IPS-15b (cell line): Measurements from ENCODE around the gene TPCN2.
"Not testable (repeated sequence)": the region's sequence is repeated elsewhere in the genome, so short reads cannot be mapped to it uniquely, and the experiment has no call there.

Experiments
- H3K27me3 ChIP-seq: one replicate; pipeline ENCODE4 v1.6.1; 2013; ENCODE audit warnings: low read length; ENCODE audit not compliant: control insufficient read depth, insufficient read depth
- H3K36me3 ChIP-seq: one replicate; pipeline ENCODE4 v1.6.1; 2013; ENCODE audit warnings: low read length; ENCODE audit not compliant: control insufficient read depth, insufficient read depth
- H3K4me1 ChIP-seq: one replicate; pipeline ENCODE4 v1.6.1; 2013; ENCODE audit warnings: mild to moderate bottlenecking, low read length; ENCODE audit not compliant: control insufficient read depth, insufficient read depth
- H3K4me3 ChIP-seq: one replicate; pipeline ENCODE4 v1.5.1; 2013; ENCODE audit warnings: low read depth, low read length
- H3K9ac ChIP-seq: one replicate; pipeline ENCODE4 v1.6.1; 2013; ENCODE audit warnings: low read depth, mild to moderate bottlenecking, low read length
- H3K9me3 ChIP-seq: one replicate; pipeline ENCODE4 v1.6.1; 2013; ENCODE audit warnings: mild to moderate bottlenecking, low read length; ENCODE audit not compliant: control insufficient read depth, insufficient read depth

The TPCN2 gene

DNA sequence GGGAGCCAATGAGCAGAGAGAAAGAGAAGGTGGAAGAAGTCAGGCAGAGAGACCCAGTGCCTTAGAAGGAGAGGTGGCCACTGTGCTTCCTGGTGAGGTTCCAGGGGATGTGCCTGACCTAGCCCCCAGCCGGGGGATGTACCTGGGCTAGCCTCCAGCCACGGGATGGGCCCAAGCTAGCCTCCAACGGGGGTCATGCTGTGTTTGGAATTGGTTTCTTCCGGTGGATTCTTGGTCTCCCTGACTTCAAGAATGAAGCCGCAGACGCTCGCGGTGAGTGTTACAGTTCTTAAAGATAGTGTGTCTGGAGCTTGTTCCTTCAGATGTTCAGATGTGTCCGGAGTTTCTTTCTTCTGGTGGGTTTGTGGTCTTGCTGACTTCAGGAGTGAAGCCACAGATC, 100.1 kb downstream of the TPCN2 start:
- Histone ChIP-seq H3K27me3 (no peaks in the 10 kb centered on the region), H3K36me3 (no peaks in the 10 kb centered on the region), H3K9me3 (no peaks in the 10 kb centered on the region), H3K4me1 (peaks cover 6% of the 10 kb centered on the region), H3K9ac (no peak overlapping the region), H3K4me3 (no peak overlapping the region)

DNA sequence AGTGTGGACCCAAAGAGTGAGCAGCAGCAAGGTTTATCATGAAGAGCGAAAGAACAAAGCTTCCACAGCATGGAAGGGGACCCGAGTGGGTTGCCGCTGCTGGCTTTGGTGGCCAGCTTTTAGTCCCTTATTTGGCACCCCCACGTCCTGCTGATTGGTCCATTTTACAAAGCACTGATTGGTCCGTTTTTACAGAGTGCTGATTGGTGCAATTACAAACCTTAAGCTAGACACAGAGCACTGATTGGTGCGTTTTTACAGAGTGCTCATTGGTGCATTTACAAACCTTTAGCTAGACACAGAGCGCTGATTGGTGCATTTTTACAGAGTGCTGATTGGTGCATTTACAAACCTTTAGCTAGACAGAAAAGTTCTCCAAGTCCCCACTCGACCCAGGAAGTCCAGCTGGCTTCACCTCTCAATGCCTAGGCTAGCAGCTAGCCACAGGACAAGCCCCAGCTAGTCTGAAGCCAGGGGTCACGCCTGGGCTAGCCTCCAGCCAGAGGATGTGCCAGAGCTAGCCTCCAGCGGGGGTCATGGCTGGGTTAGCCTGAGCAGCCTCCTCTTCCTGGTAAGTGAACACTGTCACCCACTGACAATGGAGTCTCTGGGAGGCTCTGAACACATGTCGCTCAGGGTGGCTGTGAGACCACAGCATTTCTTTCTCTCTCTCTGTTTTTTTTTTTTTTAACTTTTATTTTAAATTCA, 100.8 kb downstream of the TPCN2 start:
- H3K36me3 ChIP-seq, H3K9ac ChIP-seq, H3K4me3 ChIP-seq, H3K4me1 ChIP-seq, H3K9me3 ChIP-seq, H3K27me3 ChIP-seq: not testable (repeated sequence)

DNA sequence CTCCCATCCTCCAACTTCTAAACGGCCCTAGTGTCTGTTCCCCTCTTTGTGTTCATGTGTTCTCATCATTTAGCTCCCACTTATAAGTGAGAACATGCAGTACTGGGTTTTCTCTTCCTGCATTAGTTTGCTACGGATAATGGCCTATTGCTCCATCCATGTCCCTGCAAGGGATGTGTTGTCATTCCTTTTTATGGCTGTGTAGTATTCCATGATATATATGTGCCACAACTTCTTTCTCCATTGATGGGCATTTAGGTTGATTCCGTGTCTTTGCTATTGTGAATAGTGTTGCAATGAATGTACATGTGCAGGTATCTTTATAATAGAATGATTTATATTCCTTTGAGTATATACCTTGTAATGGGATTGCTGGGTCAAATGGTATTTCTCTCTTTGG, 101.4 kb downstream of the TPCN2 start:
- peaks cover 6% of the 10 kb centered on the region for H3K4me1 ChIP-seq
- no peak overlapping the region for H3K4me3 ChIP-seq
- no peak overlapping the region for H3K9ac ChIP-seq
- no peaks in the 10 kb centered on the region for H3K27me3 ChIP-seq
- H3K36me3 ChIP-seq: no peaks in the 10 kb centered on the region
- H3K9me3 ChIP-seq: no peaks in the 10 kb centered on the region

DNA sequence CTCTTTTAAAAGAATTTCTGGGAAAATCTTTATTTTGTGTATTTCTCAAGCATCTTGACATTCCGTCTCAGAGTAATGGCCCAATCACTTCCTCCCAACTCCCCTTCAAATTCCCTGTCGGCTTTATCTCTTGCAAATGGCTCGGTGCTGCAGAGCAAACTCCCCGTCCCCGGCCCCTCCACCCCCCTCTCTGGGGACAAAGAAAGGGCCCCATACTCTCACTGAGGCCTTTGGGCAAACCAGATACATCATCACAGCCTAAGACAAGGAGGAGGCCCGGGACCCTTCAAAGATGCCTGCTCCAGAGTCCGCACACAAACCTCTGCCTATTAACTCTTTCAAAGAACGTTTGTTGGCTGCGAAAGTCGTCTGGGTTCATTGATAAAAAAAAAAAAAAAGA, 103.1 kb downstream of the TPCN2 start:
- Histone ChIP-seq H3K4me1 (peaks cover 6% of the 10 kb centered on the region), H3K36me3 (no peaks in the 10 kb centered on the region), H3K27me3 (no peaks in the 10 kb centered on the region), H3K4me3 (no peak overlapping the region), H3K9me3 (no peaks in the 10 kb centered on the region), H3K9ac (no peak overlapping the region)

DNA sequence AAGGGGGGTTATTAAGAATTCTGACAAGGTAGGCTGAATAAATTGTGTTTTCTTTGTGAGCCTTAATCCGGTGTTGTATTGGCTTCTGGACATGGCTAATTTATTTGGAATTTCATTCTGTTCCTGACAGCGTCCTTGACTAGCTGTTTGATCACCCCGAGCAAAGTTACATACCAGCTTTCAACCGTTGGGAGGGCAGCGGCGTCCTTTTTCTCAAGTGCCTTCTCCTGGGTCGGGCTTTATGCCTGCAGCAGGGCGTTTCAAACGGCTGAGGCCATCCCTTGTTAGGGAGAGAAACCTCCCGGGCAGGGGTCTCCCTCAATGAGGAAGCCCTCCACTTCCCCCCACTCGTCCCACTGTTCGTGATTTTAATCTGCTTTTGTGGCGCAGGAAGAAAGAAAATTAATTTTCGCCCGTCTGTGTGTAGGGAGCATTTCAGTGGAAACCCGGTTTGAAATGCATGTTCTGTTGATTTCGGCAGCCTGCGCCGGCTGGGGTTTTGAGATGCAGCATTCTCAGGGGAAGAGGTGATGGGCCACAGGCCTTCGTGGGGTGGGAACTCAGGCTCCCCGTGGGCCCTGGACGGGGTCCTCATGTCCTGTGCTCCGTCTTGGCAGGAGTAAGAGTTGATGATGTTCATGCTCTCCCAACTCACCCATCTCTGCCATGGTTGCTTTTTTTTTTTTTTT, 104.1 kb downstream of the TPCN2 start:
- peaks cover 6% of the 10 kb centered on the region for H3K4me1 ChIP-seq
- H3K4me3 ChIP-seq: no peak overlapping the region

DNA sequence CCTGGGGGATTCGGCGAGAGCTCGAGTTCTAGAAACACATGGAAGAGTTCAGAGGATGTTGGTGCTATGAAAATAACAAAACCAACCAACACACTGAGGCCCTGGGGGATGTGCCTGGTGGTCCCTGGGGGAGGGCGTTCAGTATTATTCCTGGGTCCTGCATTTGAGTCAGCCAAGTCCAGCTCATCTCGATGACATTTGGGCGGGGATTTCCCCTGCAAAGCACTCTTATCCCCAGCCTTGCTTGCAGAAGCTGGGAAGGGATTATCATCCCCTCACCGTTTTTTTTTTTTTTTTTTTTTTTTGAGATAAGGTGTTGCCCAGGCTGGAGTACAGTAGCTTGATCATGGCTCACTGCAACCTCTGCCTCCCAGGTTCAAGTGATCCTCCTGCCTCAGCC, 104.9 kb downstream of the TPCN2 start:
- Histone ChIP-seq H3K9me3 (no peaks in the 10 kb centered on the region), H3K4me1 (peaks cover 6% of the 10 kb centered on the region), H3K36me3 (no peaks in the 10 kb centered on the region), H3K27me3 (no peaks in the 10 kb centered on the region), H3K4me3 (no peak overlapping the region), H3K9ac (no peak overlapping the region)

More for the DNA sequence above, 104.1 kb downstream of the TPCN2 start:
- Histone ChIP-seq H3K9me3 (no peaks in the 10 kb centered on the region), H3K36me3 (no peaks in the 10 kb centered on the region), H3K27me3 (no peaks in the 10 kb centered on the region), H3K9ac (no peak overlapping the region)

DNA sequence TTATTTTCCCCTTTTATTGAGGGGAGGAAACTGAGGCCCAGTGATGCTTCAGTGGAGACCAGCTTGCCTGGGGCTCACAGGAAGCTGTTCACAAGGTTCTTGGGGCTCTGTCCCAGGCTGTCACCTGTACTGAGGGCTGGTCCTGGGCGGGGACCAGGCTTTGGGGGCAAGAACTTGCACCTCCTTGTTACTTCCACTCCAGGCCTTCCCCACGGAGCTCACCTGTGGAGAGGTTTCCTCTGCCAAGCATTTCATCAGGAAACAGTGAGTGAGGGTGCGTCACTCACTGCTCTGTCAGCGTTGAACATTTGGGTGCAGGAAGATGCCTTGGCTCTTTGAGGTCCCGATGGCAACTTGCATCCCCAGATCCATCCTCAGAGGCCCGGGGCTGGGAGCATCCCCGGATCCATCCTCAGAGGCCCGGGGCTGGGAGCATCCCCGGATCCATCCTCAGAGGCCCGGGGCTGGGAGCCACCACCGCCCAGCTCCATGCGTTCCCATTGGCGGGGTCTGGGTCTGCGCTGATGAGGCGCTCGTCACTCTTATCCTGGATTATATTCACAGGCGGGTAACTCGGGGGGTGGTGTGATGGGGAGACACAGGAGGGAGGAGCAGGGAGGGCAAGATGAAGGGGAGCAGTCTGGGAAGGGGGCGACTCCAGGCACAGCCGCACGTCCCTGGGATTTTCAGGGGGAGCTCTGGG, 105.6 kb downstream of the TPCN2 start:
- H3K36me3 ChIP-seq: no peaks in the 10 kb centered on the region
- H3K27me3 ChIP-seq: no peaks in the 10 kb centered on the region

DNA sequence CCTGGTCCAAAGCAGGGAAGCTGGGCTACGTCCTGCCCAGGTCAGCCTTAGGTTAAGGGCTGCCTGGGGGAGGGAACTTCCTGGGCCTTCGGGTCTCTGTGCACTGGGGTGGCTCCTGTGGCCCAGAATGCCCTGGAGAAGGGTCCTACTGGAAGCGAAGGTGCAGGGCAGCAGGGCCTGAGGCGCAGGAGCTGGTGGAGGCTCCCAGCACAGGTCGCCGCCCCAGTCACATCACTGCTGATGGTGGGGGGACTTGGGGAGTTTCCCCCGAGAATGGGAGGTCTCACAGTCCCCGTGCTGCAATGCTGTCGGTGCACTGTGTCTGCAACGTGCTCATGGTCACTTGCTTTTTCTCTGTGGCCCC, 106.2 kb downstream of the TPCN2 start:
- H3K9me3 ChIP-seq: no peaks in the 10 kb centered on the region
- H3K4me3 ChIP-seq: no peak overlapping the region
- H3K9ac ChIP-seq: no peak overlapping the region
- H3K4me1 ChIP-seq: peaks cover 6% of the 10 kb centered on the region
- H3K36me3 ChIP-seq: no peaks in the 10 kb centered on the region
- no peaks in the 10 kb centered on the region for H3K27me3 ChIP-seq

More for the DNA sequence above, 105.6 kb downstream of the TPCN2 start:
- no peak overlapping the region for H3K4me3 ChIP-seq
- H3K4me1 ChIP-seq: peaks cover 6% of the 10 kb centered on the region
- no peak overlapping the region for H3K9ac ChIP-seq
- no peaks in the 10 kb centered on the region for H3K9me3 ChIP-seq

DNA sequence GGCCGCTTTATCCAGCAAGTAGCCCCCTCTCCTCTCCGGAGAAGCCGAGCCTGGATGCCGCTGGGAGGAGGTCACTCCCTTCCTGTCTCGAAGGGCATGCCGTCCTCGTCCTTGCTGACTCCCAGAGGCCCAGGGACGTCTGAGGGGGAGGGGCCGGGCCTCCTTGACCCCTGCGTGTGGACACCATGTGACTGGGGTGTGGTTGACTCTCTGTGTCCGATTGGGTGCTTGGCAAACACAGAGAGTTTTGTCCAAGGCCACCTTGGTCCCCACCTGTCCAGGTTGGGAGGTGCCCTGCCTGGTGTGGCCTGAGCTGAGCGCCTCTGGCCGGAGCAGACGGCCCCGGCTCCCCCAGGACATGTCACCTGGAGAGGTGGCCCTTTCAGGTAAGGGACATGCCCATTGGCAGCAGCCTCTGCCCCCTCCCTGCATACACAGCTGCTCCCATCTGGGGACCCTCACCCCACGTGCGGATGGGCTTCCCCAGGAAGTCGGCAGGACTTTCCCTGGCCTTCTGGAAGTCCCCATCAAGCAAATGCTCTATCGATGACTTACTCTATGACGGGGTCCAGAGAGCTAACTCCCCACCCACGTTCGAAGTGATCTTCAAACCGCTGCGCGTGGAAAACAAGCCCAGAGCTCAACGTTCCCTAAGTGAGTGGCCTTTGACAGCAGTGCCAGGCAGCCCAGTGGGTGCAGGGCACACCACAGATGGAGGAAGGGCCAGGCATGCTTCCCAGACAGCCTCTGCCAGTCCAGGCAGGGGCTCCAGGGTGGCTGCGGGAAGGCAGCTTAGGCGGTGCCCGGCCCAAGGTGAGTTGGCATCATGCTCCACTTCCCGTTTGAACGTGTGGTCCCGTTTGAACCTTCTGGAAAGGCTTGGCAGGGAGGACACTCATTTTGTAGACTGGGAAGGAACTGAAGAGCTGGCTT, 106.8 kb downstream of the TPCN2 start, which contains the start of gene SMIM38:
Gene SMIM38, plus strand, starts transcription at position 634 of the 933 bp plus-strand sequence. CDS start 1,912 bp downstream, outside the sequence.
- no peak within 1 kb of the TSS for H3K9ac ChIP-seq
- H3K27me3 ChIP-seq: no peaks in the 10 kb centered on the region
- no peak within 1 kb of the TSS for H3K4me3 ChIP-seq
- H3K4me1 ChIP-seq: peaks cover 6% of the 10 kb centered on the region
- H3K9me3 ChIP-seq: no peaks in the 10 kb centered on the region
- no peaks in the 10 kb centered on the region for H3K36me3 ChIP-seq

DNA sequence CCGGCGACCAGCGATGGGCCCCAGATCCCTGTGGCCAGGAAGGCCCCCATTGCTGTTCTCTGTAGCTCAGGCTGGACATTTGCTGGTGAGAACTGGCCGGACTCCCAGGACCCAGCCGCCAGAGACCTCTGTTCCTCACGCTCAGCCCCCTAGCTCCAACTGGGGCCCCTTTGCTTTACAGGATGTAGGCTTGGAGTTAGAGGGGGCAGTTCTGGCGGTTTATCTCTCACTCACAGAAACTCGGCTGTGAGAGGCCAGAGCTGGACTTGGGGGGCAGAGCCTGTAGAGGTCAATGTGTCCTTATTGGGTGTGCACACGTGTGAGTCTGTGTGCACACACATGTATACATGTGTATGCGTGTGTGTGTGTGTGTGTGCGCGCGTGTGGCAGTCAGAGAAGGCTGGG, 107.5 kb downstream of the TPCN2 start:
- Histone ChIP-seq H3K9ac (no peak overlapping the region), H3K4me3 (no peak overlapping the region)

DNA sequence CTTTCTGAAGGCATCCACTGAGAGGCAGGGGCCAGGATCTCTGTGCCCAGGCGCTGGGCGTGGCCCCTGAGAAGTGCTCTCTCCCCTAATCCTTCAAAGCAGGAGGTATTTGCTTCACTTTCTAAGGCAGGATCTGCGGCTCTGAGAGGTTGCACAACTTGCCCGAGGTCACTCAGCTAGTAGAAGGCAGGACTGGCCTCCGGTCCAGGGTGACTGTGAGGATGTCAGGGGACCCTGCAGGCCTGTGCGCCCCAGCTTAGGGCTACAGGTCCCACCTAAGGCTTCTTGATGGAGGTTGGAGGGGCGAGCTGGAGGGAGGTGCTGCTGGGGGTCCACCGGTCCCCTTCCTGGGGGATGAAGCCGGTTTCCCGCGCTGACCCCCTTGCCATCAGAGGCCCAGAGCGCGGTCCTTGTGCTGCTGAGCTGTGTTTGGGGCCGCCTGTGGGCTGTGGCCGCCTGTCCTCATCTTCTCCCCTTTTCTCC, 108.0 kb downstream of the TPCN2 start:
- H3K4me1 ChIP-seq: peaks cover 6% of the 10 kb centered on the region
- H3K9me3 ChIP-seq: no peaks in the 10 kb centered on the region
- no peaks in the 10 kb centered on the region for H3K36me3 ChIP-seq
- H3K27me3 ChIP-seq: no peaks in the 10 kb centered on the region
- H3K9ac ChIP-seq: no peak overlapping the region
- no peak overlapping the region for H3K4me3 ChIP-seq

More for the DNA sequence above, 107.5 kb downstream of the TPCN2 start:
- Histone ChIP-seq H3K9me3 (no peaks in the 10 kb centered on the region), H3K36me3 (no peaks in the 10 kb centered on the region), H3K27me3 (no peaks in the 10 kb centered on the region), H3K4me1 (peaks cover 6% of the 10 kb centered on the region)
